GM21515 (cell line): Measurements from ENCODE around the gene TNIK.

ENCODE experiments used
- ATAC-seq: cut with Tn5 transposase; IDR thresholded peaks from one replicate; pipeline ENCODE4 v1.9.1; 2021; ENCODE audit not compliant: unreplicated experiment

The TNIK gene

GRCh38 chr3:171459942-171460724, at the start of gene TNIK:
TNIK (minus strand) TSS chr3:171460405; CDS start chr3:171460063, 342 bp downstream.
- ATAC-seq, result peak; percentile 75

GRCh38 chr3:171508676-171509075, 48.5 kb upstream of the TNIK start:
- no peak for ATAC-seq

GRCh38 chr3:171508206-171508605, 48.0 kb upstream of the TNIK start:
- no peak for ATAC-seq

GRCh38 chr3:171506743-171507319, 46.6 kb upstream of the TNIK start:
- ATAC-seq, result no peak

GRCh38 chr3:171505822-171506333, 45.7 kb upstream of the TNIK start:
- ATAC-seq, result no peak

GRCh38 chr3:171504376-171504775, 44.2 kb upstream of the TNIK start:
- ATAC-seq, result no peak

- ATAC-seq, result no peak
These were observed 43.6 kb upstream of the TNIK start for GRCh38 chr3:171503817-171504216.

- ATAC-seq, result no peak
These were observed 38.7 kb upstream of the TNIK start for GRCh38 chr3:171498921-171499320.

- no peak for ATAC-seq
These were observed 37.3 kb upstream of the TNIK start for GRCh38 chr3:171497468-171497867.

- ATAC-seq, result no peak
These were observed 35.2 kb upstream of the TNIK start for GRCh38 chr3:171495413-171495812.

GRCh38 chr3:171494457-171495109, 34.4 kb upstream of the TNIK start:
- ATAC-seq, result no peak

GRCh38 chr3:171491361-171491760, 31.2 kb upstream of the TNIK start:
- no peak for ATAC-seq

- ATAC-seq, result no peak
These were observed 30.7 kb upstream of the TNIK start for GRCh38 chr3:171490901-171491300.

- no peak for ATAC-seq
These were observed 29.1 kb upstream of the TNIK start for GRCh38 chr3:171489348-171489747.

- ATAC-seq, result no peak
These were observed 28.3 kb upstream of the TNIK start for GRCh38 chr3:171488479-171488878.

- no peak for ATAC-seq
These were observed 27.2 kb upstream of the TNIK start for GRCh38 chr3:171487382-171487781.

- no peak for ATAC-seq
These were observed 25.1 kb upstream of the TNIK start for GRCh38 chr3:171485338-171485737.

- peak; percentile 20 for ATAC-seq
These were observed 20.8 kb upstream of the TNIK start for GRCh38 chr3:171481011-171481410.

GRCh38 chr3:171480526-171480925, 20.3 kb upstream of the TNIK start:
- peak; percentile 76 for ATAC-seq

GRCh38 chr3:171476532-171477102, 16.4 kb upstream of the TNIK start:
- no peak for ATAC-seq

- ATAC-seq, result no peak
These were observed 12.3 kb upstream of the TNIK start for GRCh38 chr3:171472552-171472951.
